IPS-18c (cell line): ENCODE results near the gene PRAMEF17.
"Not testable (repeated sequence)": the region's sequence is repeated elsewhere in the genome, so short reads cannot be mapped to it uniquely, and the experiment has no call there.

Source experiments
- H3K4me3 ChIP-seq: 2 replicates; pipeline ENCODE4 v1.7.0; 2013; ENCODE audit warnings: low read depth, mild to moderate bottlenecking, low read length, moderate library complexity; ENCODE audit not compliant: insufficient read depth
- H3K9me3 ChIP-seq: one replicate; pipeline ENCODE4 v1.6.1; 2013; ENCODE audit warnings: mild to moderate bottlenecking, low read length, moderate library complexity; ENCODE audit not compliant: control insufficient read depth, insufficient read depth

Gene PRAMEF17

GRCh38 chr1:13389332-13389731 lies at the start of gene PRAMEF17:
PRAMEF17 (plus strand) TSS chr1:13389632; CDS start chr1:13389658, 26 bp downstream.
- not testable (repeated sequence) for H3K9me3 ChIP-seq

DNA sequence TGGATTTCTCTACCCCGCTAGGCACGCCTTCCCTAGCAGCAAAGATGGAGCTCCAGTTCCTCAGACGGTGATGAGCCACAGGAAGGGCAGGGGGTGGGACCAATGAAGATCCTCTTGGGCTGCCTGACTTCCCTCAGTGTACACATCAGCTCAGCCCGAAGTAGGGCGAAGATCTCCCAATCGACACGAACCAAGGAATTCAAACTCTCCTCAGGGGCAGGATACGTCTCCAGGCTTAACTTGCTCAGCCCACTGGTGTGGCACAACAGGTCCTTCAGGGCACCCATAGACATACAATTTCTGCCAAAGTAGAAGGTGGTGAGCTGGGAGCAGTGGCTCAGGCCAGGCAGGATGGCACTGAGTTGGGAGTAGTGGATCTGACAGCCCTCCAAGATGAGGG lies 46.9 kb upstream of the PRAMEF17 start:
- not testable (repeated sequence) for H3K4me3 ChIP-seq, H3K9me3 ChIP-seq

More at GRCh38 chr1:13389332-13389731, at the start of gene PRAMEF17:
- not testable (repeated sequence) for H3K4me3 ChIP-seq

DNA sequence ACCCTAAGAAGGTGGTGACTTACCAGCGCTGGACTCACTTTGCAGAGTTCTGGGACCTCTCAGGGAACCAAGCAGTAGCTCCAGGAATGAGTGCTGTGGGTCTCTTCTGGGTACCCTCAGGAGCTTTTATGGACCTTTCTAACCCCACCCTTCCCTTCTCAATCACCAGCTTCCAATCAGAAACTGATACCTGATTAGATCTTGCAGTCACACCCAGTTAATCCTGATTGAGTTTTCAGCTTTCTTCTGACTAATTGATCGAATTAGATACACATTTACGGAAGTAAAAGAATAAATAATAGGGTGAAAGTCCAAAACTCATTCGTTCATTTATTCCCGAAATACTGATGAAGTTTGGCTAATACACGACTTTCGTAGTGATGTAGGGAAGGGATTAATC lies 42.4 kb upstream of the PRAMEF17 start, which contains the start of gene PRAMEF14:
PRAMEF14 (minus strand) TSS at position 101 of the 400 bp plus-strand sequence. CDS start 1,820 bp downstream, outside the sequence.
- not testable (repeated sequence) for H3K4me3 ChIP-seq, H3K9me3 ChIP-seq

DNA sequence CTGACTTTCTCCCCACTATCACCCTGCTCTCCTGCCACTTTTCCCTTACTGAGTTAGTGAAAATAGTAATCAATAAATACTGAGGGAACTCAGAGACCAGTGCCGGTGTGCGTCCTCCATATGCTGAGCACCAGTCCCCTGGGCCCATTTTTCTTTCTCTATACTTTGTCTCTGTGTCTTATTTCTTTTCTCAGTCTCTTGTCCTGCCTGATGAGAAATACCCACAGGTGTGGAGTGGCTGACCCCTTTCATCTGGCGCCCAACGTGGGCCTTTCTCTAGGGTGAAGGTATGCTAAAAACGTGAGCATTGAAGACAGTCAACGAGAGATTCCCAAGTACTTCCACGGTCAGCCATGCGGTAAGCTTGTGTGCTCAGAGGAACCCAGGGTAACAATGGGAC lies 36.0 kb upstream of the PRAMEF17 start:
- not testable (repeated sequence) for H3K9me3 ChIP-seq, H3K4me3 ChIP-seq

DNA sequence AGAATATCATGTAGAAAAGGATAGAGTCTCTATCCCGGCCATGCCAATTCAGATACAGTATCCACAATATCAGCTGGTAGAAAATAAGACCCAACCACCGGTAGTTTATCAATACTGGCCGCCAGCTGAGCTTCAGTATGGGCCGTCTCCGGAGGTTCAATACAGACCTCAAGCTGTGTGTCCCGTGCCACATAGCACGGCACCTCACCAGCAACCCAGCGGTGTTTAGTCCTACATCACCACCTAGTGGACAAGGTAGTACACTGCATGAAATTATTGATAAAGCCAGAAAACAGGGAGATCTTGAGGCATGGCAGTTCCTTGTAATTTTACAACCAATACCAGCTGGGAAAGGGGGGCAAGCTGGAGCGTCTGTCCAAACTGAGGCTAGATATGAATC lies 35.0 kb upstream of the PRAMEF17 start:
- H3K4me3 ChIP-seq, H3K9me3 ChIP-seq: not testable (repeated sequence)

GRCh38 chr1:13356774-13357173 lies 32.7 kb upstream of the PRAMEF17 start:
- not testable (repeated sequence) for H3K4me3 ChIP-seq, H3K9me3 ChIP-seq

- not testable (repeated sequence) for H3K9me3 ChIP-seq, H3K4me3 ChIP-seq
These were observed 27.1 kb upstream of the PRAMEF17 start for GRCh38 chr1:13362364-13362763.

DNA sequence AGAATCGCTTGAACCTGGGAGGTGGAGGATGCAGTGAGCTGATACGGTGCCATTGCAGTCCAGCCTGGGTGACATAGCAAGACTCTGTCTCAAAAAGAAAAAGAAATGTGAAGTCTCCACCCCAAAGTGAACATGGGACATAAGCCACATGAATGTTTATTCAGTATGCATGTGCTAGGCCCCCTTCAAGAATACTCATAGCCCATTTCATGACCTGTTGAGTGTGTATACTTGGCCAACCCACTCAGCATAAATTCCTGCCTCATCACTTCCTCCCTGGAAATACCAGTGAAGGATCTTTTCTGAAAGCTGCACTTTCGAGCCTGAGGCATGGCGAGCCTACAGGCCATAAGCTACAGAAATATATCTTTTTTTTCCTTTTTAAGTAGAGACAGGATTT lies 24.5 kb upstream of the PRAMEF17 start:
- H3K4me3 ChIP-seq, H3K9me3 ChIP-seq: not testable (repeated sequence)

DNA sequence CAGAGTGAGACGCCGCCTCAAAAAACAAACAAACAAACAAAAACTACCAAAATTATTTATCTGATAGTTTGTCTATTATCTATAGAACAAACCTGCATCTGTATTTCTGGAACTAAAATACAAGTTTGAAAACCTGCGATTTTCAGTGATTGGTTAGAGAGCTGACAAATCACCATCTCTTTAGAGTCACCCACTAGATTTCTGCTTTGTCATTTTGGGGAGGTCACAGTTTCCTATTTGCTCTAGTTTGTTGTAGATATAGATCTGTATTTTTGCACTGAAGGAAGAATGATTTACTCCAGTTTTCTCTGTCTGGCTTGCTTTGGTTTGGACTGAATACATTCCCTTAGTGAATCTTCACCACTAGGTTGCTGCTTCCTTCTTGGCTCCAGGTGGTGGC lies 22.9 kb upstream of the PRAMEF17 start:
- not testable (repeated sequence) for H3K9me3 ChIP-seq, H3K4me3 ChIP-seq

DNA sequence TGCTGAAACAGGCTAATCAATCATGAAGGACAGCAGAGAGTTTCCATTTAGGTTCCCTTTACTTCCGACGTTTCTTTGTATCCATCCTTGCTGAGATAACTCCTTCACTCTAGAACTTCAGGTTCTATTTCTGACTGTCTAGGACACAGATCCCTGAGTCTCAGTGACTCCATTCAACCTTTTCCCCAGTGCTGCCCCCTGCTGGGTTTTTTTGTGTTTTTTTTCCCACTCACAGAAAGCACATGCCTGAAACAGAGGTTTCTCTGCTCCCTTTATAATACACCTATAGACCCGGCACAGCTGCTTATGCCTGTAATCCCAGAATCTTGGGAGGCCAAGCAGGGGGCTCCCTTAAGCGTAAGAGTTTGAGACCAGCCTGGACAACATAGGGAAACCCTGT lies 20.9 kb upstream of the PRAMEF17 start:
- not testable (repeated sequence) for H3K9me3 ChIP-seq, H3K4me3 ChIP-seq

GRCh38 chr1:13378983-13379382 lies 10.4 kb upstream of the PRAMEF17 start:
- not testable (repeated sequence) for H3K9me3 ChIP-seq

GRCh38 chr1:13380380-13380779 lies 9.1 kb upstream of the PRAMEF17 start:
- H3K9me3 ChIP-seq, H3K4me3 ChIP-seq: not testable (repeated sequence)

More at GRCh38 chr1:13378983-13379382, 10.4 kb upstream of the PRAMEF17 start:
- H3K4me3 ChIP-seq = not testable (repeated sequence)

DNA sequence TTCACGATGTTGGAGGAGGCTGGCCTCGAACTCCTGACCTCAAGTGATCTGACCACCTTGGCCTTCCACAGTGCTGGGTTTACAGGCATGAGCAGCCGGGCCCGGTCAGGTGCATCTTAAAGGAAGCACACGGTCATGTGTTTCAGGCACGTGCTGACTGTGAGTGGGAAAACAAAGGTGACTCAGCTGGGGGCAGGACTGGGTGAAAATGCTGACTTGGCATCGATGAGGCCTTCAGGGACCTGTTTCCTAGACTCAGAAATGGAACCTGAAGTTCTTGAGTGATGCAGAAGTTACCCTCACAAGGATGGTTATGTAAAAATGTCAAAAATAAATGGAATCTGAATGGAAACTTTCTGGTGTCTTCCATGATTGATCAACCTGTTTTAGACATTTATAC lies 3.6 kb downstream of the PRAMEF17 start:
- not testable (repeated sequence) for H3K9me3 ChIP-seq, H3K4me3 ChIP-seq

- H3K4me3 ChIP-seq, H3K9me3 ChIP-seq: not testable (repeated sequence)
These were observed 5.3 kb downstream of the PRAMEF17 start for GRCh38 chr1:13394761-13395160.

DNA sequence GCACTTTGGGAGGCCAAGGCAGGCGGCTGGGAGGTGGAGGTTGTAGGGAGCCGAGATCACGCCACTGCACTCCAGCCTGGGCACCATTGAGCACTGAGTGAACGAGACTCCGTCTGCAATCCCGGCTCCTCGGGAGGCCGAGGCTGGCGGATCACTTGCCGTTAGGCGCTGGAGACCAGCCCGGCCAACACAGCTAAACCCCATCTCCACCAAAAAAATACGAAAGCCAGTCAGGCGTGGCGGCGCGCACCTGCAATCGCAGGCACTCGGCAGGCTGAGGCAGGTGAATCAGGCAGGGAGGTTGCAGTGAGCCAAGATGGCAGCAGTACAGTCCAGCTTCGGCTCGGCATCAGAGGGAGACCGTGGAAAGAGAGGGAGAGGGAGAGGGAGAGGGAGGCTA lies 5.9 kb downstream of the PRAMEF17 start:
- not testable (repeated sequence) for H3K9me3 ChIP-seq

DNA sequence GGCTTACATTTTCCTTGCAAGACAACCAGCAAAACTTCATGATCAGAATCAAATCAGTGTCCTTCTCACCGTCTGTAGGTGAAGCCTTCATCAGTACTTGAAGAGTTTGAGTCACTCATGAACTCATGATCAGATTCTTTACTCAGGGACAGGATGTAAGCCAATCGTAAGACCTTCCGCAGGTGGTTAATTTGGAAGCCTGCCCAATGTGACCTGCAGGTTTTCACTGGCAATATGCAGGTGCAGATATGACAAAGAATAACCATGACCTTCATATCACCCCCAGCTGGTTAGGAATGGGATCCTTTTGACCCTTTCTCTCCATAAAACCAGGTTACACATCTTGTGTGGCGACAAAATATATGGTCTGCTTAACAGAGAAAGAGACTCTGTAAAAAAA lies 18.4 kb downstream of the PRAMEF17 start:
- Histone ChIP-seq H3K9me3 (peaks cover 3% of the 10 kb centered on the region), H3K4me3 (no peak overlapping the region)

More for the DNA sequence above, 5.9 kb downstream of the PRAMEF17 start:
- not testable (repeated sequence) for H3K4me3 ChIP-seq

DNA sequence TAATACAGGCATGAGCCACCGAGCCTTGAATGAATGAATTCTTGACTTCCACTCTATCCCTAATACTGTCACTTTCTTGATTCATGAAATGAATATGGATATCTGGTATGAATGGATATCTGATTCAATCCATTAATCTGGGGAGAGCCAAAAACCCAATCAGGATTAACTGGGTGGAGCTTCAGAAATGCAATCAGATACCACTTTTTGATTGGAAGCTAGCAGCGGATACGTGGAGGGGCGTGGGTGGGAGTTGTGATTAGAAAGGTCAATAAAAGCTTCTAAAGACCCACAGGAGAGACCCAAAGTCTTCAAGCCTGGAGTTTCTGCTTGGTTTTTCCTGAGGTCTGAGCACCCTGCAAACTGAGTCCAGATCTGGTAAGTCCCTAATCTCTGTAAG lies 20.7 kb downstream of the PRAMEF17 start, which contains the start of gene PRAMEF20:
PRAMEF20 (plus strand) TSS at position 301 of the 400 bp plus-strand sequence. CDS start 5,905 bp downstream, outside the sequence.
- not testable (repeated sequence) for H3K9me3 ChIP-seq, H3K4me3 ChIP-seq

- H3K9me3 ChIP-seq = peaks cover 8% of the 10 kb centered on the region
- no peak overlapping the region for H3K4me3 ChIP-seq
These were observed 41.1 kb downstream of the PRAMEF17 start for GRCh38 chr1:13430495-13430894.

- Histone ChIP-seq H3K9me3 (peaks cover 8% of the 10 kb centered on the region), H3K4me3 (no peak overlapping the region)
These were observed 42.8 kb downstream of the PRAMEF17 start for GRCh38 chr1:13432251-13432650.
